ENCODE data around the gene SPATA20. TPM values are rescaled to one million over a fixed set of nuclear protein-coding genes. Genes with fewer than 3 reads are reported as not detected.

SPATA20 gene
- total RNA-seq, 1 experiment from 2014 or later: 33.2 TPM

- no TSS peak for BruUV-seq (replicated peaks)
- Mint-ChIP-seq H3K4me3 (ENCODE audit: low read depth, unreplicated experiment) (no peak overlapping the region), H3K9me3 (ENCODE audit: low read depth, unreplicated experiment) (no peaks in the 10 kb centered on the region), H3K36me3 (ENCODE audit: insufficient read depth, unreplicated experiment) (peaks cover 4% of the 10 kb centered on the region), H3K4me1 (ENCODE audit: low read depth, unreplicated experiment) (no peaks in the 10 kb centered on the region), H3K27ac (ENCODE audit: unreplicated experiment) (no peak overlapping the region), H3K27me3 (ENCODE audit: unreplicated experiment) (peaks cover 25% of the 10 kb centered on the region)
- DNase-seq: no peak
- CTCF ChIA-PET: no interaction called here
- TF ChIP-seq CTCF (IDR thresholded peaks at IDR 0.05; ENCODE audit: unreplicated experiment): no peak
- intact Hi-C loops (cut with micrococcal nuclease; ENCODE audit: unreplicated experiment): no loop called here
Observed at GRCh38 chr17:50518384-50519023, 28.5 kb upstream of the SPATA20 start.

GRCh38 chr17:50519141-50519834, 27.7 kb upstream of the SPATA20 start:
- Mint-ChIP-seq H3K27ac (ENCODE audit: unreplicated experiment) (no peak overlapping the region), H3K27me3 (ENCODE audit: unreplicated experiment) (peaks cover 25% of the 10 kb centered on the region), H3K36me3 (ENCODE audit: insufficient read depth, unreplicated experiment) (peaks cover 4% of the 10 kb centered on the region), H3K4me1 (ENCODE audit: low read depth, unreplicated experiment) (no peaks in the 10 kb centered on the region), H3K4me3 (ENCODE audit: low read depth, unreplicated experiment) (no peak overlapping the region), H3K9me3 (ENCODE audit: low read depth, unreplicated experiment) (no peaks in the 10 kb centered on the region)
- DNase-seq: no peak
- BruUV-seq (replicated peaks): no TSS peak
- intact Hi-C loops (cut with micrococcal nuclease; ENCODE audit: unreplicated experiment): no loop called here
- TF ChIP-seq CTCF (IDR thresholded peaks at IDR 0.05; ENCODE audit: unreplicated experiment): no peak
- CTCF ChIA-PET: no interaction called here

GRCh38 chr17:50520483-50520882, 26.5 kb upstream of the SPATA20 start:
- DNase-seq: no peak
- no TSS peak for BruUV-seq (replicated peaks)
- H3K36me3 Mint-ChIP-seq (ENCODE audit: insufficient read depth, unreplicated experiment): peaks cover 4% of the 10 kb centered on the region
- no peak for TF ChIP-seq CTCF (IDR thresholded peaks at IDR 0.05; ENCODE audit: unreplicated experiment)
- H3K4me1 Mint-ChIP-seq (ENCODE audit: low read depth, unreplicated experiment): no peaks in the 10 kb centered on the region
- H3K4me3 Mint-ChIP-seq (ENCODE audit: low read depth, unreplicated experiment): no peak overlapping the region
- intact Hi-C loops (cut with micrococcal nuclease; ENCODE audit: unreplicated experiment): no loop called here
- peaks cover 25% of the 10 kb centered on the region for H3K27me3 Mint-ChIP-seq (ENCODE audit: unreplicated experiment)
- H3K9me3 Mint-ChIP-seq (ENCODE audit: low read depth, unreplicated experiment): no peaks in the 10 kb centered on the region
- no peak overlapping the region for H3K27ac Mint-ChIP-seq (ENCODE audit: unreplicated experiment)
- CTCF ChIA-PET: interaction anchor here (0.8 to 1.9 kb wide), 3 partner anchors 27 to 151 kb away, joined by 3 to 5 read pairs (median 3); partner anchors contain the start of gene LRRC59

- Mint-ChIP-seq H3K9me3 (ENCODE audit: low read depth, unreplicated experiment) (no peaks in the 10 kb centered on the region), H3K4me1 (ENCODE audit: low read depth, unreplicated experiment) (no peaks in the 10 kb centered on the region), H3K27me3 (ENCODE audit: unreplicated experiment) (peaks cover 24% of the 10 kb centered on the region), H3K4me3 (ENCODE audit: low read depth, unreplicated experiment) (no peak overlapping the region), H3K36me3 (ENCODE audit: insufficient read depth, unreplicated experiment) (peaks cover 4% of the 10 kb centered on the region), H3K27ac (ENCODE audit: unreplicated experiment) (no peak overlapping the region)
- DNase-seq: no peak
- CTCF ChIA-PET: interaction anchor here (0.8 to 1.9 kb wide), 3 partner anchors 17 to 242 kb away, joined by 3 to 6 read pairs (median 5); no protein-coding TSS in a partner anchor
- no peak for TF ChIP-seq CTCF (IDR thresholded peaks at IDR 0.05; ENCODE audit: unreplicated experiment)
- no TSS peak for BruUV-seq (replicated peaks)
- intact Hi-C loops (cut with micrococcal nuclease; ENCODE audit: unreplicated experiment): no loop called here
Observed at GRCh38 chr17:50521514-50521913, 25.5 kb upstream of the SPATA20 start.
